GM10248 (cell line): ENCODE measurements around the gene SFT2D3.
A peak's percentile ranks its signal among the peaks of the same experiment; 100 is the strongest.

Experiments used
- CTCF ChIA-PET: fragments of 300-600 bp; sonication (Branson Sonifier 250); formaldehyde crosslinking; extraction: SDS; loops from one replicate; lab custom pipeline; 2021; ENCODE audit warnings: antibody characterized with exemption; lab: Yijun Ruan, JAX
- POLR2A ChIA-PET: fragments of 350-650 bp; sonication (Branson Sonifier 250); formaldehyde crosslinking; extraction: SDS; loops from one replicate; lab custom pipeline; 2020; ENCODE audit warnings: antibody characterized with exemption; lab: Yijun Ruan, JAX
- DNase-seq: peaks from one replicate; pipeline ENCODE4 v3.0.0; 2012; ENCODE audit errors: extremely low spot score
- CTCF ChIP-seq: IDR thresholded peaks from 2 replicates; pipeline ENCODE4 v1.5.1; 2012; ENCODE audit warnings: mild to moderate bottlenecking, low read depth; ENCODE audit errors: extremely low read depth, missing control alignments, control extremely low read depth

Gene SFT2D3

GRCh38 chr2:127694986-127695385, 6.3 kb upstream of the SFT2D3 start:
- ChIA-PET CTCF (interaction anchor here (1.0 to 2.1 kb wide), 4 partner anchors 13 to 104 kb away, joined by 3 to 6 read pairs (median 3); no protein-coding TSS in a partner anchor), POLR2A (no interaction called here)
- no peak for TF ChIP-seq CTCF
- no peak for DNase-seq

- CTCF ChIA-PET: interaction anchor here (0.8 to 2.1 kb wide), 3 partner anchors 14 to 104 kb away, joined by 3 to 6 read pairs (median 3); no protein-coding TSS in a partner anchor
Observed at GRCh38 chr2:127695491-127696472, 5.5 kb upstream of the SFT2D3 start.

GRCh38 chr2:127697482-127698180, 3.7 kb upstream of the SFT2D3 start:
- DNase-seq: no peak
- ChIA-PET POLR2A (no interaction called here), CTCF (interaction anchor here (1.2 kb wide), 1 partner anchor 48 kb away, joined by 3 read pairs; no protein-coding TSS in a partner anchor)
- no peak for TF ChIP-seq CTCF

More at GRCh38 chr2:127695491-127696472, 5.5 kb upstream of the SFT2D3 start:
- DNase-seq: no peak
- TF ChIP-seq CTCF: peak; percentile 39
- POLR2A ChIA-PET: no interaction called here

GRCh38 chr2:127698553-127699355, 2.5 kb upstream of the SFT2D3 start:
- ChIA-PET CTCF (interaction anchor here (1.2 kb wide), 1 partner anchor 49 kb away, joined by 3 read pairs; no protein-coding TSS in a partner anchor), POLR2A (no interaction called here)
- no peak for DNase-seq
- no peak for TF ChIP-seq CTCF

GRCh38 chr2:127700527-127701192, 637 bp upstream of the SFT2D3 start:
- ChIA-PET CTCF (interaction anchor here (1.6 kb wide), 1 partner anchor 110 kb away, joined by 4 read pairs; no protein-coding TSS in a partner anchor), POLR2A (interaction anchor here (0.6 to 1.4 kb wide), 3 partner anchors 25 to 137 kb away, joined by 3 to 4 read pairs (median 3); no protein-coding TSS in a partner anchor)
- DNase-seq: peak; percentile 84
- no peak for TF ChIP-seq CTCF
